Neural progenitor cell (in vitro differentiated cells): Measurements from ENCODE around the gene PTPRN2.

Source experiments
- CTCF ChIP-seq: fragments of 200-600 bp; sonication (generic); IDR thresholded peaks from 2 replicates; pipeline ENCODE4 v1.5.1; 2017; ENCODE audit warnings: antibody characterized with exemption, mild to moderate bottlenecking
- EZH2 ChIP-seq: fragments of 200-600 bp; sonication (generic); IDR thresholded peaks from 2 replicates; pipeline ENCODE4 v1.6.1; 2017; ENCODE audit warnings: antibody characterized with exemption, mild to moderate bottlenecking, moderate library complexity
- EZH2phosphoT487 ChIP-seq: fragments of 200-600 bp; sonication (generic); IDR thresholded peaks from 2 replicates; pipeline ENCODE4 v1.6.1; 2017; ENCODE audit warnings: antibody characterized with exemption

- TF ChIP-seq CTCF (no peak), EZH2 (no peak), EZH2phosphoT487 (no peak)
These were observed 984.6 kb downstream of the PTPRN2 start for GRCh38 chr7:157603005-157603404.
